ENCODE data around the gene PRRX2.

PRRX2 gene

GRCh38 chr9:129665814-129666520 lies 520 bp downstream of the PRRX2 start:
- Histone ChIP-seq H3K4me3 (ENCODE audit: low read depth, low read length) (no peak overlapping the region), H3K27me3 (peaks cover 8% of the 10 kb centered on the region), H3K36me3 (no peaks in the 10 kb centered on the region), H3K4me1 (no peaks in the 10 kb centered on the region), H3K9me3 (no peaks in the 10 kb centered on the region)
- no peak for DNase-seq
- TF ChIP-seq, protein P1, sequence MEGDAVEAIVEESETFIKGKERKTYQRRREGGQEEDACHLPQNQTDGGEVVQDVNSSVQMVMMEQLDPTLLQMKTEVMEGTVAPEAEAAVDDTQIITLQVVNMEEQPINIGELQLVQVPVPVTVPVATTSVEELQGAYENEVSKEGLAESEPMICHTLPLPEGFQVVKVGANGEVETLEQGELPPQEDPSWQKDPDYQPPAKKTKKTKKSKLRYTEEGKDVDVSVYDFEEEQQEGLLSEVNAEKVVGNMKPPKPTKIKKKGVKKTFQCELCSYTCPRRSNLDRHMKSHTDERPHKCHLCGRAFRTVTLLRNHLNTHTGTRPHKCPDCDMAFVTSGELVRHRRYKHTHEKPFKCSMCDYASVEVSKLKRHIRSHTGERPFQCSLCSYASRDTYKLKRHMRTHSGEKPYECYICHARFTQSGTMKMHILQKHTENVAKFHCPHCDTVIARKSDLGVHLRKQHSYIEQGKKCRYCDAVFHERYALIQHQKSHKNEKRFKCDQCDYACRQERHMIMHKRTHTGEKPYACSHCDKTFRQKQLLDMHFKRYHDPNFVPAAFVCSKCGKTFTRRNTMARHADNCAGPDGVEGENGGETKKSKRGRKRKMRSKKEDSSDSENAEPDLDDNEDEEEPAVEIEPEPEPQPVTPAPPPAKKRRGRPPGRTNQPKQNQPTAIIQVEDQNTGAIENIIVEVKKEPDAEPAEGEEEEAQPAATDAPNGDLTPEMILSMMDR (IDR thresholded peaks at IDR 0.05; ENCODE audit: low read depth, low read length) = no peak

DNA sequence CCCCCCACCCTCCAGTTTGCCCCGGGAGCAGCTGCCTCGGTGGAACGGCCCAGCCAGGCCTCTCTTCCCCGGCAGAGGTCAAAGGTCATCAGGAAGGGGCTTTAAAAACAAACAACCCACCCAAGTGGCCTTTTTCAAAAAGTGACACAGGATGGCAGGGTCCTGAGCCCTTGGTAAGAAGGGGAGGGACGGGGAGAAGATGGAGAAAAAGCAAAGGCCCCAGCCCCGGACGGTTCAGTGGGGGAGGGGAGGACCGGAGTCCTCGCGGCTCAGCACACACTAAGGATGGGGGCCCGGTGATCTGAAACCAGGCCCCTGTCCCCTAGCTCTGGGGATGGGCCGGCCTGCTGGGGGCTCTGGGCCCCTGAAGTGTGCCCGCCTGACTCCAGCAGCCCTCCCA lies 1.1 kb downstream of the PRRX2 start:
- Histone ChIP-seq H3K9me3 (no peaks in the 10 kb centered on the region), H3K4me1 (no peaks in the 10 kb centered on the region), H3K4me3 (ENCODE audit: low read depth, low read length) (no peak overlapping the region)

GRCh38 chr9:129667378-129667777 lies 1.9 kb downstream of the PRRX2 start:
- TF ChIP-seq, protein P1 (IDR thresholded peaks at IDR 0.05; ENCODE audit: low read depth, low read length) = no peak
- Histone ChIP-seq H3K4me3 (ENCODE audit: low read depth, low read length) (no peak overlapping the region), H3K27me3 (peaks cover 8% of the 10 kb centered on the region)

More for the DNA sequence above, 1.1 kb downstream of the PRRX2 start:
- peaks cover 8% of the 10 kb centered on the region for H3K27me3 ChIP-seq
- H3K36me3 ChIP-seq = no peaks in the 10 kb centered on the region
- TF ChIP-seq, protein P1 (IDR thresholded peaks at IDR 0.05; ENCODE audit: low read depth, low read length) = no peak
- DNase-seq = no peak

GRCh38 chr9:129667850-129668249 lies 2.4 kb downstream of the PRRX2 start:
- H3K4me1 ChIP-seq = no peaks in the 10 kb centered on the region
- H3K9me3 ChIP-seq = no peaks in the 10 kb centered on the region
- H3K4me3 ChIP-seq (ENCODE audit: low read depth, low read length) = no peak overlapping the region
- TF ChIP-seq, protein P1 (IDR thresholded peaks at IDR 0.05; ENCODE audit: low read depth, low read length) = no peak
- peaks cover 8% of the 10 kb centered on the region for H3K27me3 ChIP-seq
- no peaks in the 10 kb centered on the region for H3K36me3 ChIP-seq
- DNase-seq = no peak

More at GRCh38 chr9:129667378-129667777, 1.9 kb downstream of the PRRX2 start:
- H3K4me1 ChIP-seq = no peaks in the 10 kb centered on the region
- DNase-seq = no peak
- no peaks in the 10 kb centered on the region for H3K36me3 ChIP-seq
- H3K9me3 ChIP-seq = no peaks in the 10 kb centered on the region

DNA sequence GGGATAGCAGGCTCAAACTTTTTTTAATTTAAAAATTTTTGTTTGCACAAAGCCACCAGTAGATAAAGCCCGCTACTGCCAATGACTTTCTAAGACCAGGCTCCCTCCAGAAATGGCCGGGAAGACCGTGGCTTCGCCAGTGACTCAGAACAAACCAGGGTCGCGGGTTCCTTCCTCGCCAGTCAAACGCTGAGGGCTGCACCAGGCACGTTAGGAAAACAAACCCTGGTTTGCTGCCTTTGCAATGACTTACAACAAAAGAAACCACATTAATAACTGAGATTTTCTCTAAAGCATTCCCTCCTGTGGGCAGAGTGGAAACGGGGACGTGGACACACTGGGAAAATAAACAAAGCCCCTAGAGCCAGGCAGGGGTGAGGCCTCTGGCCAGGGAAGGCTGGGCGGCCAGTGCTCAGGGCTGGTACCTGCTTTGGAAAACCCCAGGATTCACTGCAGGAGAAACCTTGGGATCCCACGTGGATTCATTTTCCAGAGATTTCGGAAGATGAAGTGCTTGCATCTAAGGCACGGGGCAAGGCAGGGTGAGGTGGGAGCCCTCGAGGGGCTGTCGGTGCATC lies 3.8 kb downstream of the PRRX2 start:
- H3K4me1 ChIP-seq = no peaks in the 10 kb centered on the region
- DNase-seq = no peak
- H3K36me3 ChIP-seq = no peaks in the 10 kb centered on the region
- TF ChIP-seq, protein P1 (IDR thresholded peaks at IDR 0.05; ENCODE audit: low read depth, low read length) = no peak
- no peaks in the 10 kb centered on the region for H3K9me3 ChIP-seq
- H3K4me3 ChIP-seq (ENCODE audit: low read depth, low read length) = no peak overlapping the region
- peaks cover 8% of the 10 kb centered on the region for H3K27me3 ChIP-seq

DNA sequence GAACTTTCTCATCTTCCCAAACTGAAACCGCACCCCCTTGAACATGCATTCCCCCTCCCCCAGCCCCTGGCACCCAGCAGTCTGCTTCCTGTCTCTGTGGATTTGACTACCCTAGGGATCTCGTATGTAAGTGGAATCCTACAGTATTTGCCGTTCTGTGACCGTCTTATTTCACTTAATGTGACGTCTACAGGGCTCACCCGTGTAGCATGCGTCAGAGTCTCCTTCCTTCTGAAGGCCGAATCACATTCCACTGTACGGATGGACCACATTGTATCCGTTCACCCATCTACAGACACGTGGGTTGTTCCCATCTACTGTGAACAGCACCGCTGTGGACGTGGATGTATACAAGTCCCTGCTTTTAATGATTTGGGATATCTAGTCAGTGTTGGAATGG lies 4.5 kb downstream of the PRRX2 start:
- no peaks in the 10 kb centered on the region for H3K4me1 ChIP-seq
- H3K36me3 ChIP-seq = no peaks in the 10 kb centered on the region
- TF ChIP-seq, protein P1 (IDR thresholded peaks at IDR 0.05; ENCODE audit: low read depth, low read length) = no peak
- no peak overlapping the region for H3K4me3 ChIP-seq (ENCODE audit: low read depth, low read length)
- peaks cover 8% of the 10 kb centered on the region for H3K27me3 ChIP-seq
- DNase-seq = no peak
- no peaks in the 10 kb centered on the region for H3K9me3 ChIP-seq
